GM23248 (cell line): ENCODE results near the gene CCDC167. TPM values are rescaled to one million over a fixed set of nuclear protein-coding genes. Genes with fewer than 3 reads are reported as not detected.

ENCODE experiments used
- DNase-seq: peaks from one replicate; pipeline ENCODE4 v3.0.0-alpha.2; 2015
- H2AFZ ChIP-seq: fragments of 200-600 bp; sonication (generic); 2 replicates; pipeline ENCODE4 v1.6.1; 2016; ENCODE audit warnings: antibody characterized with exemption
- H3F3A ChIP-seq: fragments of 200-600 bp; sonication (generic); 2 replicates; pipeline ENCODE4 v1.6.1; 2016; ENCODE audit warnings: mild to moderate bottlenecking, antibody characterized with exemption, mixed run types; ENCODE audit not compliant: insufficient read depth
- H3K27ac ChIP-seq: fragments of 200-600 bp; sonication (generic); 2 replicates; pipeline ENCODE4 v1.5.1; 2016; ENCODE audit warnings: mild to moderate bottlenecking
- H3K27me3 ChIP-seq: fragments of 200-600 bp; sonication (generic); replicated peaks from 2 replicates; pipeline ENCODE4 v1.6.1; 2016; ENCODE audit warnings: mild to moderate bottlenecking; ENCODE audit not compliant: insufficient read depth
- H3K36me3 ChIP-seq: fragments of 200-600 bp; sonication (generic); 2 replicates; pipeline ENCODE4 v1.6.1; 2016; ENCODE audit warnings: low read depth, mild to moderate bottlenecking
- H3K4me1 ChIP-seq: fragments of 200-600 bp; sonication (generic); 2 replicates; pipeline ENCODE4 v1.6.1; 2016; ENCODE audit warnings: mild to moderate bottlenecking; ENCODE audit not compliant: insufficient read depth
- H3K4me2 ChIP-seq: fragments of 200-600 bp; sonication (generic); one replicate; pipeline ENCODE4 v1.6.1; 2016; ENCODE audit warnings: mild to moderate bottlenecking; ENCODE audit not compliant: unreplicated experiment
- H3K4me3 ChIP-seq: fragments of 200-600 bp; sonication (generic); 2 replicates; pipeline ENCODE4 v1.5.1; 2016; ENCODE audit warnings: mild to moderate bottlenecking
- H3K79me2 ChIP-seq: fragments of 200-600 bp; sonication (generic); 2 replicates; pipeline ENCODE4 v1.6.1; 2016; ENCODE audit warnings: mild to moderate bottlenecking; ENCODE audit not compliant: insufficient read depth
- H3K9ac ChIP-seq: fragments of 200-600 bp; sonication (generic); 2 replicates; pipeline ENCODE4 v1.6.1; 2016; ENCODE audit warnings: mild to moderate bottlenecking
- H3K9me2 ChIP-seq: fragments of 200-600 bp; sonication (generic); 2 replicates; pipeline ENCODE4 v1.6.1; 2016; ENCODE audit warnings: mixed run types, mild to moderate bottlenecking, moderate library complexity; ENCODE audit not compliant: insufficient read depth
- H3K9me3 ChIP-seq: fragments of 200-600 bp; sonication (generic); one replicate; pipeline ENCODE4 v1.6.1; 2017; ENCODE audit warnings: low read depth
- H4K20me1 ChIP-seq: fragments of 200-600 bp; sonication (generic); 2 replicates; pipeline ENCODE4 v1.6.0; 2016; ENCODE audit not compliant: insufficient read depth
- EZH2 ChIP-seq: fragments of 200-600 bp; sonication (generic); IDR thresholded peaks from 2 replicates; pipeline ENCODE4 v1.6.1; 2018; ENCODE audit warnings: antibody characterized with exemption, mild to moderate bottlenecking; ENCODE audit not compliant: insufficient read depth, poor library complexity, severe bottlenecking
- EZH2phosphoT487 ChIP-seq: fragments of 200-600 bp; sonication (generic); IDR thresholded peaks from 2 replicates; pipeline ENCODE4 v1.6.1; 2018; ENCODE audit warnings: antibody characterized with exemption, moderate library complexity, mild to moderate bottlenecking, low read depth; ENCODE audit not compliant: insufficient read depth
- WGBS, 2 experiments: methylation state at CpG; one replicate each; pipeline ENCODE4 v1.1.6; 2015 to 2017; ENCODE audit warnings: low lambda C conversion rate in 2 of 2, low coverage in 1 of 2; ENCODE audit errors: missing lambda C conversion rate in 2 of 2; 5-methylcytosine and 5-hydroxymethylcytosine counted together
- in situ Hi-C: fragments of 300-500 bp; cut with MboI; formaldehyde crosslinking; loops from 2 replicates; pipeline ENCODE4 v1.15.0; 2020
- polyA plus RNA-seq: library from polyadenylated mRNA; unstranded; fragments of >200 nt; fragmentation: Nextera tagmentation; extraction: Ambion mirVana; gene quantifications from 2 replicates; pipeline ENCODE4 v1.2.1, GENCODE V29; 2016
- total RNA-seq: library from RNA; depleted of rRNA; stranded (reverse); fragments of >200 nt; shearing (Covaris generic); gene quantifications from 2 replicates; pipeline ENCODE4 v1.2.3, GENCODE V29; 2014

CCDC167 gene
- total and polyA plus RNA-seq, 2 experiments from 2014 or later = 35.8 to 51.0 TPM

DNA sequence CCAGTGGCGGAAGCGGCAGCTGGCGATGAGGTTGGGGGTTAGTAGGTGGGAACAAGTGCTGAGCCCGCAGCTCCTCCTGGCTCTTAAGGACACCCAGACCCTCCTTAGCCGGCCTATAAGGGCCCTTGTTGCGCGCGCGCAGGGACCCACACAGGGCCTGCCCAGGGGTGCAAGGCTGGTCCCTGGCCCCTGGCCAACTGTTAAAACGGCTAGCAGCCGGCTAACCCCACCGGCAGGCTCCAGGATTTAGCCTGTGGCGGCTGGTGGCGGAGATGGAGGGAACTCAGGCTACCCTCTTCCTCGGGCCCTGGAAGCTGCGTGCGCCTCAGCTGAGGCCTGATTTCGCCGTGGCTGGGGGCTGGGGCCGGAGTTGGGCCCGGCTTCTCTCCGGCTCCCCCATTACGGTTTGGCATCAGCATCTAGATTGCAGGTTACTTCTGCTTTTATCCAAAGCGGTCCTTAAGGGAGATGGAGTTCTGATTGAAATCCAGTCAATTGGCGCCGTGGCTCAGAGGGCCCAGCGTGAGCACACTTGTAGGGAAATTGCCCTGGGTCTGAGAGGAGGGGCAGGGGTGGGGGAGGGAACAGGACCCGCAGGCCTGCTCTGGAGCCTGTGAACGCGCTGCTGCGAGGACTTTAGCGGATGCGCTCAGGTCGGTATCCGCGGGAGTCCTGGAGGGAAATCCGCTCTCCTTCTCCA, 36.9 kb upstream of the CCDC167 start:
- peak overlapping the region; percentile 53 for H3K4me3 ChIP-seq
- H3K79me2 ChIP-seq = no peaks in the 10 kb centered on the region
- H3K4me1 ChIP-seq = no peaks in the 10 kb centered on the region; the same call in 1 of the 2 replicates
- no peak for TF ChIP-seq EZH2phosphoT487
- no peak for TF ChIP-seq EZH2
- H3K9me3 ChIP-seq = no peaks in the 10 kb centered on the region
- H3K9ac ChIP-seq = no peak overlapping the region
- no peaks in the 10 kb centered on the region for H3F3A ChIP-seq
- in situ Hi-C loops = no loop called here
- H3K4me2 ChIP-seq = peak overlapping the region; percentile 68
- WGBS, 2 experiments = 24 to 31% methylated on average over 33 to 36 of the region's 37 CpGs
- no peaks in the 10 kb centered on the region for H3K36me3 ChIP-seq
- no peak overlapping the region for H2AFZ ChIP-seq
- DNase-seq = no peak
- H3K27me3 ChIP-seq = peaks cover 61% of the 10 kb centered on the region
- H3K9me2 ChIP-seq = no peaks in the 10 kb centered on the region
- no peaks in the 10 kb centered on the region for H4K20me1 ChIP-seq
- no peak overlapping the region for H3K27ac ChIP-seq

GRCh38 chr6:37535759-37536490, 36.2 kb upstream of the CCDC167 start:
- Histone ChIP-seq H3K9me2 (no peaks in the 10 kb centered on the region), H3K4me3 (peak overlapping the region; percentile 53), H3K9me3 (no peaks in the 10 kb centered on the region), H2AFZ (0 out of 2 replicates have a peak overlapping the region, but pooled peaks have one; percentile 11), H3F3A (no peaks in the 10 kb centered on the region), H3K4me1 (no peaks in the 10 kb centered on the region; the same call in 1 of the 2 replicates), H3K4me2 (peak overlapping the region; percentile 68), H3K27ac (no peak overlapping the region), H3K36me3 (no peaks in the 10 kb centered on the region), H3K27me3 (peaks cover 67% of the 10 kb centered on the region), H3K79me2 (no peaks in the 10 kb centered on the region), H4K20me1 (no peaks in the 10 kb centered on the region), H3K9ac (no peak overlapping the region)
- TF ChIP-seq EZH2phosphoT487 = 0 out of 2 replicates have a peak, but pooled peaks have one; percentile 19
- TF ChIP-seq EZH2 = peak; percentile 91
- peak; percentile 35 for DNase-seq
- WGBS, 2 experiments = 3% methylated on average over 46 to 50 of the region's 56 CpGs
- in situ Hi-C loops = no loop called here

- H3F3A ChIP-seq = no peaks in the 10 kb centered on the region
- H3K9ac ChIP-seq = no peak overlapping the region
- peaks cover 71% of the 10 kb centered on the region for H3K27me3 ChIP-seq
- H4K20me1 ChIP-seq = no peaks in the 10 kb centered on the region
- DNase-seq = no peak
- H3K4me2 ChIP-seq = peak overlapping the region; percentile 68
- H3K9me2 ChIP-seq = no peaks in the 10 kb centered on the region
- no peak for TF ChIP-seq EZH2
- no peak for TF ChIP-seq EZH2phosphoT487
- no peaks in the 10 kb centered on the region for H3K9me3 ChIP-seq
- 0 out of 2 replicates have a peak overlapping the region, but pooled peaks have one; percentile 11 for H2AFZ ChIP-seq
- no peaks in the 10 kb centered on the region for H3K36me3 ChIP-seq
- H3K79me2 ChIP-seq = no peaks in the 10 kb centered on the region
- in situ Hi-C loops = no loop called here
- H3K4me1 ChIP-seq = no peaks in the 10 kb centered on the region; the same call in 1 of the 2 replicates
- 8 to 16% methylated on average over 5 of the region's 5 CpGs for WGBS, 2 experiments
- H3K4me3 ChIP-seq = 0 out of 2 replicates have a peak overlapping the region, but pooled peaks have one; percentile 53
- no peak overlapping the region for H3K27ac ChIP-seq
These were observed 35.7 kb upstream of the CCDC167 start for GRCh38 chr6:37535428-37535758.

DNA sequence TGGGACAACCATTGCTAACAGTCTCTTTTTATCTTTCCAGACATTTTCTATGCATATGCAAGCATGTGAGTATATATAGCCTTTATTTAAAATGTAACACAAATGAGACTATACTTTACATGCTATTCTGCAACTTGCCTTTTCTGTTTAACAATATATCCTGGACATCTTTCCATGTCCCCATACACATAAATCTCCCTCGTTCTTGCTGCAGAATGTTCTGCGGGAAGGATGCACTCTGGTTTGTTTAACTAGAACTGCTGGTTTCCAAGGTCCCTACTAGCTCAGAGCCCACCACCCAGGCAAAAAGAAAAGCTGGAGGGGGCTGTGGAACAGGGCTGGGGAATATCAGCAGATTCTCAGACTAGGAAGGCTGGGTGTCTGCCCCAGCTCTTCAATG, 35.2 kb upstream of the CCDC167 start:
- DNase-seq = no peak
- Histone ChIP-seq H3K27ac (no peak overlapping the region), H3K9me2 (no peaks in the 10 kb centered on the region), H3K36me3 (no peaks in the 10 kb centered on the region), H3K27me3 (peaks cover 71% of the 10 kb centered on the region), H3K9ac (no peak overlapping the region), H3K4me3 (no peak overlapping the region), H2AFZ (no peak overlapping the region), H3K79me2 (no peaks in the 10 kb centered on the region), H3K9me3 (no peaks in the 10 kb centered on the region), H3F3A (no peaks in the 10 kb centered on the region), H3K4me2 (no peak overlapping the region), H4K20me1 (no peaks in the 10 kb centered on the region), H3K4me1 (no peaks in the 10 kb centered on the region; the same call in 1 of the 2 replicates)
- no peak for TF ChIP-seq EZH2phosphoT487
- no peak for TF ChIP-seq EZH2
- 36 to 47% methylated on average over 2 of the region's 2 CpGs for WGBS, 2 experiments
- in situ Hi-C loops = no loop called here
